BE2C (cell line): ENCODE results near the gene TNFRSF9. TPM values are rescaled to one million over a fixed set of nuclear protein-coding genes. Genes with fewer than 3 reads are reported as not detected.

ENCODE experiments used
- DNase-seq: peaks from one replicate; pipeline ENCODE4 v3.0.0-alpha.2; 2020
- H3K27me3 ChIP-seq: fragments of 250-450 bp; sonication (Bioruptor Pico); 2 replicates; pipeline ENCODE4 v1.5.1; 2020; ENCODE audit warnings: mild to moderate bottlenecking
- H3K36me3 ChIP-seq: fragments of 250-450 bp; sonication (Bioruptor Pico); 2 replicates; pipeline ENCODE4 v1.5.1; 2020; ENCODE audit warnings: mild to moderate bottlenecking
- H3K4me1 ChIP-seq: fragments of 250-450 bp; sonication (Bioruptor Pico); 2 replicates; pipeline ENCODE4 v1.5.1; 2020
- H3K4me3 ChIP-seq: 2 replicates; pipeline ENCODE4 v1.5.1; 2011; ENCODE audit warnings: low read depth, low read length
- H3K9me3 ChIP-seq: fragments of 250-450 bp; sonication (Bioruptor Pico); 2 replicates; pipeline ENCODE4 v1.5.1; 2020
- polyA plus RNA-seq: library from polyadenylated mRNA; unstranded; fragments of >200 nt; gene quantifications from one replicate; pipeline ENCODE4 v1.2.1, GENCODE V29; 2012; ENCODE audit warnings: low read depth, missing spikeins; ENCODE audit not compliant: insufficient read length, insufficient read depth
- TF ChIP-seq, protein P1 (sequence below): IDR thresholded peaks from 2 replicates; pipeline ENCODE4 v1.5.1; 2012; ENCODE audit warnings: mild to moderate bottlenecking, low read depth, low read length

TNFRSF9 gene
- 0.17 TPM for polyA plus RNA-seq

DNA sequence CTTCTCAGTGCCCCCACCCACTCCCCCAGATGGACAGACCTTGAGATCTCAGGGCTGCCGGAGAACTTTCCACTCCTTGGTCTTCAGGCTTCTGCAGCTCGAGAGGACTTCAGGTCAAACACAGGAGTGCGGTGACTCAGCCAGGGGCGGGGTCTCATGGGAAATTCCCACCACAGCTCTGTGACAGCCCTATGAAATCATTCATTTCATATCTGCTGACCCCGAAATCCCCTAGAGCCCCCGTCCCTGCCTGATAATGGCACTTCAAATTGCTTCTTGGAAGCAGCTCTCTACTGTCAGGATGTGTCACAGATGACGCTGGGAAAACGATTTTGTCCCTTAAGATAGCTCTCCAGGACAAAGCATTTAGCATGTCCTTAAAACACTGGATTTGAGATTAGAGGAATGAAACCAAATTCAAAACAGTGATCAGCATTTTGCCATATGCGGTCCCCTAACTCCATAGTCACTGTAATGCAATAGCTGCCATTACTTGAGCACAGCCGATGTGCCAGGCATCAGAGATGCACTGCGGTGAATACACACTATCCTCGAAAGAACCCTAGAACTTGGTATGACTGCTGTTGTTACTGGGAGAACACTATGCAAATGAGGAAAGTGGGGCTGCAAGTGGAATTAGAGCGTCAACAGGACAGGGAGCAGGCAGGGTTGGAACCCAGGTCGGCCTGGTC is at the start of gene TNFRSF9:
TSS of gene TNFRSF9 (minus strand) at position 95 of the 692 bp plus-strand sequence. CDS start 845 bp downstream, outside the sequence.
- DNase-seq = peak; percentile 25
- H3K27me3 ChIP-seq = peaks cover 6% of the 10 kb centered on the region; the same call in 1 of the 2 replicates
- H3K4me3 ChIP-seq = no peak within 1 kb of the TSS

DNA sequence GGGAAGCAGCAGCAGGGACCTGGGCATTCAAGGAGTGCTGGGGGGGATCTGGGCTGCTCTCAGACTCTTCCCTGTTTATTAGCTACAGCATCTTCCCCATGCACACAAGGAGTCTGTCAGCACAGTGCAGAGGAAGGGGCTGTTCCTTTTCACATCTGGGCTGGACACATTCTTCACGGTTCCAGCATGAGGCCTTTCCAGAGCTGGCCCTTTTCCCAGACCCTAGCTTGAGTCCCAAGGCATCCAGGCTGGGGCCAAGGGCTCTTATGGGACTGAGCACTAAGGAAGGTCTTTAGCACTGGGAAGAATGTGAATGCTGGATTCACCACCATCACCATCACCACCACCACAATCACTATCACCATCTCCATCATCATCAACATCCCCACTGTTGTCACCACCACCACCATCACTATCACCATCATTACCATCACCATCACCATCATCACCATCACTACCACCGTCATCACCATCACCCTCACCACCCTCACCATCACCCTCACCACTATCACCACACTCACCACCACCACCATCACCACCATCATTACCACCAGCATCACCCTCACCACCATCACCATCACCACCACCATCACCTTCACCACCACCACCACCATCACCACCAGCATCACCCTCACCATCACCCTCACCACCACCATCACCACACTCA is 49.3 kb upstream of the TNFRSF9 start:
- Histone ChIP-seq H3K36me3 (0 out of 2 replicates have a peak, but pooled peaks cover 4% of the 10 kb centered on the region), H3K4me3 (no peak overlapping the region), H3K27me3 (no peaks in the 10 kb centered on the region), H3K9me3 (no peaks in the 10 kb centered on the region), H3K4me1 (no peaks in the 10 kb centered on the region)
- no peak for DNase-seq
- TF ChIP-seq, protein P1, sequence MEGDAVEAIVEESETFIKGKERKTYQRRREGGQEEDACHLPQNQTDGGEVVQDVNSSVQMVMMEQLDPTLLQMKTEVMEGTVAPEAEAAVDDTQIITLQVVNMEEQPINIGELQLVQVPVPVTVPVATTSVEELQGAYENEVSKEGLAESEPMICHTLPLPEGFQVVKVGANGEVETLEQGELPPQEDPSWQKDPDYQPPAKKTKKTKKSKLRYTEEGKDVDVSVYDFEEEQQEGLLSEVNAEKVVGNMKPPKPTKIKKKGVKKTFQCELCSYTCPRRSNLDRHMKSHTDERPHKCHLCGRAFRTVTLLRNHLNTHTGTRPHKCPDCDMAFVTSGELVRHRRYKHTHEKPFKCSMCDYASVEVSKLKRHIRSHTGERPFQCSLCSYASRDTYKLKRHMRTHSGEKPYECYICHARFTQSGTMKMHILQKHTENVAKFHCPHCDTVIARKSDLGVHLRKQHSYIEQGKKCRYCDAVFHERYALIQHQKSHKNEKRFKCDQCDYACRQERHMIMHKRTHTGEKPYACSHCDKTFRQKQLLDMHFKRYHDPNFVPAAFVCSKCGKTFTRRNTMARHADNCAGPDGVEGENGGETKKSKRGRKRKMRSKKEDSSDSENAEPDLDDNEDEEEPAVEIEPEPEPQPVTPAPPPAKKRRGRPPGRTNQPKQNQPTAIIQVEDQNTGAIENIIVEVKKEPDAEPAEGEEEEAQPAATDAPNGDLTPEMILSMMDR = no peak

More for the DNA sequence above, at the start of gene TNFRSF9:
- TF ChIP-seq, protein P1 = no peak
- Histone ChIP-seq H3K4me1 (no peaks in the 10 kb centered on the region), H3K9me3 (no peaks in the 10 kb centered on the region), H3K36me3 (no peaks in the 10 kb centered on the region)

DNA sequence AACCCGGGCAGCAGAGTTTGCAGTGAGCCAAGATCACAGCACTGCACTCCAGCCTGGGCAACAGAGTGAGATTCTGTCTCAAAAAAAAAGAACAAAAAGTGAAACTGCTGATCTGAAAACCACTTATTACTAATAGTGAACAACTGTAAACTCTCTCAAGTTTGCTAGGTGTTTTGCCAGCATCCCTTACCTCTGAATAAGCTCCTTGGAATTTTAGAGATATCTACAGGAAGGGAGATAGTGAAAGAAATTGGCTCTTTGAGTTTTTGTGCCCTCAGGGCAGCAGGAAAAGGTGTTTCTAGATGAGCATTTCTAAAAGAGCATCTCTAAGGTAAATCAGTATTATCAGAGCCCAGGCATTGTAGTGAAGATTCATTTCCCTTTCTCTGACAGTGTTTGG is 47.9 kb upstream of the TNFRSF9 start:
- no peaks in the 10 kb centered on the region for H3K9me3 ChIP-seq
- TF ChIP-seq, protein P1 = no peak
- H3K4me1 ChIP-seq = no peaks in the 10 kb centered on the region
- H3K4me3 ChIP-seq = no peak overlapping the region
- H3K27me3 ChIP-seq = no peaks in the 10 kb centered on the region
- no peak for DNase-seq
- peaks cover 6% of the 10 kb centered on the region for H3K36me3 ChIP-seq

DNA sequence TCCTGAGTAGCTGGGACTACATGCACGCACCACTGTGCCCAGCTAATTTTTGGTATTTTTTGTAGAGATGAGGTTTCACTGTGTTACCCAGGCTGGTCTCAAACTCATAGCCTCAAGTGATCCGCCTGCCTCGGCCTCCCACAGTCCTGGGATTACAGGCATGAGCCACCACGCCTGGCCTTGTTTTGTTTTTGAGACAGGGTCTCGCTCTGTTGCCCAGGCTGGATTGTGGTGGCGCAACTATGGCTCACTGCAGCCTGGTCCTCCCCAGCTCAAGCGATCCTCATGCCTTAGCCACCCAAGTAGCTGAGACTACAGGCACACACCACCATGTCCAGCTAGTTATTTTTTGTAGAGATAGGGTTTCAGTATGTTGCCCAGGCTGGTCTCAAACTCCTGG is 46.9 kb upstream of the TNFRSF9 start:
- TF ChIP-seq, protein P1 = no peak
- Histone ChIP-seq H3K9me3 (no peaks in the 10 kb centered on the region), H3K27me3 (no peaks in the 10 kb centered on the region), H3K4me1 (no peaks in the 10 kb centered on the region), H3K36me3 (peaks cover 16% of the 10 kb centered on the region), H3K4me3 (no peak overlapping the region)
- no peak for DNase-seq

DNA sequence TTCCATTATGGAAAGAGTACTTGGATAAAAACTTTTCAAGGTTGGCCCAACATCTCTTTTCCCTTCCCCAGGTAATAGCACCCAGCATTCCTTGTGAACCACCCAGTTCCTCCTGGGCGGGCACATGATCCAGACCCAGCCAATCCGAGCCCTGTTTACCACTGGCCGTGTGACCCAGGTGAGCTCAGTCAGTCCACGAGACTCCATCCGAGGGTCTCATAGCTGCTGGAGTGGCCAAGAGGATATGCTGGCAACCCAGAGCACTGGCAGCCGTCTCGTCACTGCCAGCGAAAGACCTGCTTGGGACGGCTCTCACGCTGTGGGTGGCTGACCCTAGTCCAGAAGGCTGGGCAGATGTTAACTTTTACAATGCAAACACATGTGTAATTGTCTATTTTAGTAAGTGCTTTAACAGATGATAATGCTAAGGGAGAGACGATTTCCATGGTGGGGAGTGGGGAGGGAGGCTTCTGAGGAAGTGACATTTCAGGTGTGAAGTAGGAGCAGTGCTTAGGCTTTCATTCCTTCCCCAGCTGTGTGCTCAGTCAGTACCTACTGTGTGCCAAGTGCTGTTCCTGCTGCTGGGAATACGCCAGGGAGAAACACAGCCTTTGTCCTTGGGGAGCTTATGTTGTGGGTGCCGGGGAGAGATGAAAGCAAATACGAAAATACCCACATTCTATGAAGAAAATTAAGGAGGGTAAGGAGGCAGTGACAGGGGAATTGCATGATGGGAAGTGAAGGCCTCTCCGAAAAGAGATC is 45.4 kb upstream of the TNFRSF9 start:
- no peaks in the 10 kb centered on the region for H3K4me1 ChIP-seq
- no peaks in the 10 kb centered on the region for H3K27me3 ChIP-seq

More for the DNA sequence above, 45.4 kb upstream of the TNFRSF9 start:
- Histone ChIP-seq H3K36me3 (peaks cover 18% of the 10 kb centered on the region), H3K4me3 (no peak overlapping the region), H3K9me3 (no peaks in the 10 kb centered on the region)
- no peak for DNase-seq
- TF ChIP-seq, protein P1 = no peak
